ENCODE measurements around the gene SOHLH2. TPM values are rescaled to one million over a fixed set of nuclear protein-coding genes. Genes with fewer than 3 reads are reported as not detected.

Gene SOHLH2
- 0.12 and 0.43 TPM in 2 replicates for total RNA-seq

GRCh38 chr13:36214163-36214921 lies at the start of gene SOHLH2:
Gene SOHLH2 (minus strand): TSS chr13:36214556. CDS start chr13:36214526, 30 bp downstream.

GRCh38 chr13:36131222-36131930 lies 83.0 kb downstream of the SOHLH2 start, which contains the start of gene DCLK1:
Gene DCLK1 (minus strand): TSS chr13:36131382.

Other genes starting within 250 kb of the SOHLH2 start
- 2.2 and 44.3 TPM in 2 replicates for gene DCLK1, start 83.2 kb downstream of the SOHLH2 start, total RNA-seq
- 0.23 and 3.3 TPM in 2 replicates for gene CCDC169, start 83.3 kb upstream of the SOHLH2 start, total RNA-seq
- 107 and 126 TPM in 2 replicates for gene SPART, start 131.8 kb upstream of the SOHLH2 start, total RNA-seq
- 0.12 and 0.77 TPM in 2 replicates for gene CCNA1, start 217.9 kb upstream of the SOHLH2 start, total RNA-seq